NCI-H146 treated with DMSO at 0.1 percent for 48 hours (cell line): ENCODE data around the gene PARP12.

ENCODE experiments used
- DNase-seq: peaks from one replicate; lab custom pipeline; 2025; ENCODE audit not compliant: unreplicated experiment; lab: John Stamatoyannopoulos, UW

The PARP12 gene

DNA sequence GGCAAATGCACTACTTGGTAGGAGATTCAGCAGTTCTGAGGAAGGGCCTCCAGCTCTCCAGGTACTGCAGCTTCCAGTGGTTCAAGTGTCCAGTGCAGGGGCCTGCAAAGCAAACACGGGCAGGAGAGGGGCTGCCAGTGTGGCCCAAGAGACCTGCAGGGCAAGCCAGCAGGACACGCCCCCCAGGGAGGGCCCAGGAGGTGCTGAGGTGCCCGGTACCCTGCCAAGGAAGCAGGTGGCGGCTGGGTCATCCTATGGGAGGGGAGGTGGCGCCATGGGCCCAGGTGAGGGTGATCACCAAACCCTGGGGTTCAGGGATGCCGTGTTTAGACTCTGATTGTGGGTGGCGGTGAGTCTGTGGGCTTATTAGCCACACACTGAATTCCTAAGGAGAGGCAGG lies 45.7 kb downstream of the PARP12 start:
- no peak for DNase-seq

DNA sequence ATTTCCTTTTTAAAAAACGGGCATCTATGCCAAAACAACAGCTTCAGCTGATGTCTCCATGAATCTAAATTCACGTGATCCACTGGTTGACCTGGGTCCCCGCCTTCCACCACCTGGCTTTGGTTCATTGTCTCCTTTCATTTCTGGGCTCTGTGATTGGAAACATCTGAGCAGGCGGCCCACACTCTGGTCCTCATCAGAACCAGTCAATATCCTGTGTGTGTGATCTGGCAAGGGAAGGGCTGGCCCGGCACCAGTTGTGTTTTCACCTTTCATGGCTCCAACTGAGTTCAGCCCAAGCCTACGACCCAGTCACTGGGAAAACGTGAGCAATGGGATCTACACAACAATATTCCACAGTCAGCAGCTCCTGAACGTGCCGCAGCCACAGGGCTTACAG lies 46.2 kb downstream of the PARP12 start:
- no peak for DNase-seq

DNA sequence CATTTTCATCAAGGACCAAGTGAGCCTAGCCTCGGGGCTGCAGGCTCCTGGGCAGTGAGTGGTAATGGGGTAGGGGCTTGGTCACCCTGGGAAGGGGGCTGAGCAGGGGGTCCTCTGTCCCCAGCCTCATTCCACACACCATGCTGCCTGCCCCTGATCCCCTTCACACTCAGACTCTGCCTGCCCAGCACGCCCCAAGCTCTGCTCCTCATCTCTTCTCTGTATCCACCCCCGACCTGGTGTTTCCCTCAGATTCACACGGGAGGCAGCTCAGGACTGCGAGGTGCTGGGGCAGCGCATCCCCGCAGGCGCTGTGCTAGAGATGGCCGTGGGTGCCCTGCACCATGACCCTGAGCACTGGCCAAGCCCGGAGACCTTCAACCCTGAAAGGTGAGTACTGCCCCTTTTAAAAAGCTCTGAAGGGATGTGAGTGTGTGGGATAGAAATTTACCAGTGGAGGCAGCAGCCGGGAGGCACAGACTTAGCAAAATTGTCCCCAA lies 47.2 kb downstream of the PARP12 start:
- DNase-seq: no peak

DNA sequence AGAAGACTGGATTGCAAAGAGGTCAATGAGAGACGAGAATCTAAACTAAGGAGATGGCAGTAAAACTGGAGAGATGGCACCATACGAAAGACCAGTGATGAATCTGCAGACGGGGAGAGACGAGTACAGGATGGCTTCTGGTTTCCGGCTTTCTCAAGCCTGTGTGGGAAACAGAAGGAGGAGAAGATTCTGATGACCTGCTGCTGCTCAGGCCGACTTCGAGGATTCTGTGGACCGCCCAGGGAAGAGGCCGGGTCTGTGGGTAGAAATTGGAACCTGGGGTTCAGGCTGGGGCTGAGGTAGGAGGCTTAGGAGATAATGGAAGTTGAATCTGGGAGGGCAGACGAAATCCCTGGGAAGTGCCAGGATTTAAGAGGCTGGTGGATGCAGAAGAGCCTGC lies 48.6 kb downstream of the PARP12 start:
- no peak for DNase-seq

DNA sequence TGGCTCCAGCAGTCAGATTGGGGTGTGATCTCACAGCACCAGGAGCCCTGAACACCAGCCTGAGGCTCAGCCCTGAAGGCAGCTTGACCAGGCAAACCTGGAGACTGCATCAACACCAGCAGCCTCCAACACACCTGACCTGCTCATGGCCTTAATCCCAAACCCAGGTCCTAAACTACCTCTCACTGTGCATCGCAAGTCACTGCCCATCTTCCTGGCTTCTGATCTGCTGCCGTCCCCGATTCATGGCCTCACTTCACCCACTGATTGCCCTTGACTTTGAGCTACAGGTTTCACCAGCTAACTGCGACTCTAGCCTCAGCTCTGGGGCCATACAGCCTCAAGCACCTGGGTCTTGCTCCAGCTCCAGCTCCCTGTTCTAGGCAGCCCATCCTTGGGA lies 49.1 kb downstream of the PARP12 start:
- DNase-seq: no peak

DNA sequence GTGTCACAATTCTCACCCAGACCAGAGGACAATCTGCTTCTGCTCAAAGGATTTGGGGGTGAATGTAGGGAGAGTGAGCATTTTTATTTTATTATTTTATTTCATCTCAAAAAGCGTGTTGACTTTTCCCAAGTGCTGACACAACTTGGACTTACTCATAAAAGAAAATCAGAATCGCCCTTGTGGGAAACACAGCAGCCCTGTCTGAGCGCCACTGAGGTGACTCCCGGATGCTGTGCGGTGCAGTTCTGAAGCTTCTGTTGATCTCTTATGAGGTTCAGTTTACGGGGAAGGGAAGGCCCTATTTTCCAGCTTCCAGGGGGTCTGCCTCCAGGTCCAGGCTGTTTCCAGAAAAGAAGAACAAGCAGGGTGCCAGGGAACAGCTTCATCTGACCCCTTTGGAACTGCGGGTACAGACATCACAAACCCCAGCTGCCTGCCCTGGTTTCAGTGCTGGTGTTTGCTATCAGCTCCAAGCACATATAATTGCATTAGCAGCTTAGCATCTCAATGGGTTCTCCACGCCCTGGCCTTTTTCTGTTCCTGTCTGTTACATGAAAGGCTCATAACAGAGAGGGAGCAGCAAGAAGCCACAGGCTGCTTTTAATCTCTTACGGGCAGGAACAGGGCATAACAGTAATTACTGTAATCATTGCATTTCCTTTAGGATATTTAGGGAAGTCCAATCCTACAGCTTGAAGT lies 52.4 kb downstream of the PARP12 start:
- no peak for DNase-seq

DNA sequence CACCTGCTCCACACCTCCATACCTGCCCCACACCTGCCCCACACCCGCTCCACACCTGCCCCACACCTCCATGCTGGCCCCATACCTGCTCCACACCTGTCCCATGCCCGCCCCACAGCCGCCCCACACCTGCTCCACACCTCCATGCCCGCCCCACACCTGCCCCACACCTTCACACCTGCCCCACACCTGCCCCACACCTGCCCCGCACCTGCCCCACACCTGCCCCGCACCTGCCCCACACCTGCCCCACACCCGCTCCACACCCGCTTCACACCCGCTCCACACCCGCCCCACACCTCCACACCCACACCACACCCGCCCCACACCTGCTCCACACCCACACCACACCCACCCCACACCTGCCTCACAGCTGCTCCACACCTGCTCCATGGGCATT lies 53.0 kb downstream of the PARP12 start:
- no peak for DNase-seq

DNA sequence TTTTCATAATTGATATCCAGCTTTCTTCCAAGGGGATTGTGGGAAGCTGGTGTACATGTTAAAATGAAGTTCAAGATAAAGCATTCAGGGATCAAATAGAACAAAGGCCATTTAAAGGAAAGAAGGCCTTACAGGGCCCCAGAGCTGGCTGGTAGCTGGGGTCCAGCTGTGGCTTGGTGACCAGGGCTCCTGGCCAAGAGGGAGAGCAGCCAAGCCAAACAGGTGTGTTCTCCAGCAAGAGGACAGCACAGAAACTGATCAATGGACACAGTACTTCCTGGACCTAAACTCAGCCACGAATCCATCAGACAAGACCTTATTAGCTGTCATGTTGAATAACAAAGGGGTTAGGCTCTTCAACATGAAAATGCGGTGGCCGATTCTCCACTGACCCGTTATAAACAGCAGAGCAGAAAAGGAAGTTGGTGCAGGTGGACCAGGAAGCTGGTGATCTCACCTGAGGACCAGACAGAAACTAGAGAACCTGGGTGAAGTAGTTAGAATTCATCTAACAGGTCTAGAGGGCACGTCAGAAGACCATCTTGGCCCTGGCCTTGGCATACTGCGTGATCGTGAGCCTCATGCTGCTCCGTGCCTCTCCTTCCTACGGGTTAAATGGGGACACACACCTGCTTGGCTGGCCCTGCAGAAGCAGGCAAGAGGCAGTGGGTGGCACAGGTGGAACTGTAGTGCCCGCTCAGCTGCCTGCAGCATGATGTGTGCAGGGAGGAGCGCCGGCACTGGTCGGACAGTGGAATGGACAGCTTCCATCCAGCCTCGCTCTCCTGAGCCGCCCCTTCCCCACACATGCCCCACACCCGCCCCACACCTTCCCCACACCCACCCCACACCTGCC lies 53.8 kb downstream of the PARP12 start:
- DNase-seq: no peak

DNA sequence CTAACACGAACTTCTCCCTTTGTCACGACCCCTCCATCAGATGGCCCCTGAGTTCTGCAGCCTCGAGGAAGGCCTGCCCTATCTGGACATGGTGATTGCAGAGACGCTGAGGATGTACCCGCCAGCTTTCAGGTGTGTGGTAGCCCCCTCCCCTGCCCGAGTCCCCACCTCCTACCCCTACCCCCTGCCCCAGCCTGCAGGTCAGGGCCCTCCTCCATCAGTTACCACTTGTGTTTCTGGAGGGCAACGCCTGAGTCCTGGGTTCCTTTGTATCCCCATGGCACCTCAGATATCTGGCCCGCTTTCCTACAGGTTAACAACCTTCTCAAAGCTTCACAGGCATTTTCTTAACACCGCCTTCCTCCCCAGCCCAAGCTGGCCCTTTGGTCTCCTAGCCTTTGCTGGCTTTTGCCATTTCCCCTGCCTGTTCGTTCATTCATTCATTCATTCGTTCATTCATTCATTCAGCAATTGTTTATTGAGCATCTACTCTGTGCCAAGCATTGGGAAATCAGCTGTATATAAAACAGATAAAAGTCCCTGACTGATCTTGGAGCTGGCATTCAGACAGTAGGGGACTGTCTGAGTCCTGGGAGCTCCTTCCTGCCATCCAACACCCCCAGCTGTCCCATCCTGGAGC lies 55.6 kb downstream of the PARP12 start:
- no peak for DNase-seq

DNA sequence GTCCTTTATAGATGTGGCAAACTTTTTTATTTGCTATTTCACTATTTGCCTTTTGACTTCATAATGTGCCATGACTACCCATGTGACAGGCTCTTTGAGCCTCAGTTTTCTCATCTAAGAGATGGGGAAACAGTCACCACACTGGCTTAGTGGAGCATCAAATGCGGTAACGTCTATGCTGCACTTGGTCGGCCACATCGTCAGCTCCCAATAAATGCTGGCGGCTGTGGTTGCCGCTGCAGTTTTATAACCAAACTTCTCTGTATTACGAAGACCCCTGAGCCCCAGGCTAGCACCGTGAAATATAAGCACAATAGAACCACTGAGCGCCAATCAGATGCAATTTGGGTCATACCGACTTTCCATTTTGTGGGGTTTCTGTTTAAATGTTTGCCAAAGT lies 56.2 kb downstream of the PARP12 start:
- DNase-seq: no peak

DNA sequence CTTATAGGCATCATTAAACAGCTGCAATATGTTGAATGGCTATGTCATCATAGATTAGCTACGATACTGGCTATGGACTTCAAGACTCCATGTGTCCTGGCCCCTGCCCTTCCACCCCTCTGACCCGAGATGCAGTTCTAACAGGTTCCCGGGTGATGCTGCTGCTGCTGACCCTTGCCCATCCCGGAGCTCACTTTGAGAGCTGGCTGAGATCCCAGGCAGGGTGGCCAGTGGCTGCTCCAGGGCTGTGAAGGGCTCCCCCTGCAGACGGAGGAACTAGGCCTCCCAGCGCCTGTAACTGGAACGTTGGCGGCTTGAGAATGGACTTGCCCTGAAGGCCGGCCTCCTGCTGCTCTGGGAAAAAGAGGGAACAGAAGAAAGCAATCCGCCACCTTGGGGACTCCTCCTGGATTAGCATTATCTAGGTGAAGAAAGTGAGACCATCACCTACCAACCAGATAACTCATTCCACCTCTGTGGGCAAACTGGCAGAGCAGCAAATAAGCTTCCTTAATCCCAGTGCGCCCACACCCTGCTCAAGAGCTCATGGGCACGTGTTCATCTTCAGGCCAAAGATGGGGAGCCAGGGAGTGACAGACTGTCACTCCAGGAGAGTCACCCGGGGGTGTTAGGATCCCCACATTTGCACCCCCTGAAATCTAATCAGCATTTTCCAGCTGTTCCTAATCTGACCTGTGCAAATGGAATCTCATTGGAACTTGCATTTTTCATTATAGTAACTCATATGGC lies 56.8 kb downstream of the PARP12 start:
- no peak for DNase-seq

DNA sequence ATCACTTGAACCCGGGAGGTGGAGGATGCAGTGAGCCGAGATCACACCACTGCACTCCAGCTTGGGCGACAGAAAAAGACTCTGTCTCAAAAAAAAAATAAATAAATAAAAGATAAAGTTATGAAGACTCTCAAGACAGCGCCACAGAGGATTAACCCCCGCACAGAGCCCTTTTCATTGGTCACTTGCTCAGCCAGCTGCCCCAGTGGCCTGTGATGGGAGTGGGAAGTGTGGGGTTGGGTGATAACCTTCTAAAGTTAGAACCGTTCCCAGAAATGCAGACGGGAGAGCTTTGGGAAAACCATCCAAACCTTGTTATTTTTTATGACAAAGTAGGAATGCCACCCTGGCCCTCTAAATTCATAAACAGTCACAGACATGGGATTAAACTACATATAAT lies 57.4 kb downstream of the PARP12 start:
- DNase-seq: no peak

DNA sequence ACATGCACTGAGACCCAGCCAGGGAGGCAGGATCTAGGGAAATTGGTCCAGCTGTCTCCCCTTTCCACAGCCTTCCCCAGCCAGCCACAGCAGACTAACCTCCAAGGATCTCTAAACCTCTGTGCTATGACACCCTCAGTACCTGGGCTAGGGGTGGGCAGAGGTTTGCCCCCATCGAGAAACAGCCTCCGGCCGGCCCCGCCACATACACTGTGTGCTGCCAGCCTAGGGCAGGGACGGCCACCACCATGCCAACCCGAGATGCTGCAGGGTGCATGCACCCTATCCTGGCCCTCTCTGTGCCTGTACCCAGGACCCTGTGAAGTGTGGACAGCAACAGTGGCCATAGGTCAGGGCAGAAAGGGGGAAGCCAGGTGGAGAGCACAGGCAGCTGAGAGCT lies 58.1 kb downstream of the PARP12 start:
- DNase-seq: no peak

DNA sequence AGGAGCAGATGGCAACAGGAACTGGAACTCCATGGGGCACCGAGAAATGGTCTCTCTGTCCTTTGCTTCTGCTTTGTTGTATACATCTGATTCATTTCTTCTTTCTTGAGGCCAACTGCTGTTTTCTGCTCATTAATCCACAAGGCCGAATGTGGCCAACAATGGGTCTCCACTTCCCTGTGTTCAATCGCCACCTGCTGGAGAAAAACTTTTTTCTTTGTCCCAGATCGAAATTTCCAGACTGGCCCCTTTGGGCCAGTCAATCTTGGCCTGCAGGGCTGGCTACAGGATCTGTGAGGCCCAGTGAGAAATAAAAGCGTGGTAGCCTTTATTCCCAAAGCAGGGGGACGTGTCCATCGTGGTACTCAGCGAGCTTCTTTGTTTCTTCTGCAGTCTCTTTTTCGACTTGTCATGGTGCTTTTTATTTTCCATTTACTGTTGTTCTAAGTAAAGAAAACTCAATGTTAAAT lies 58.8 kb downstream of the PARP12 start:
- no peak for DNase-seq

DNA sequence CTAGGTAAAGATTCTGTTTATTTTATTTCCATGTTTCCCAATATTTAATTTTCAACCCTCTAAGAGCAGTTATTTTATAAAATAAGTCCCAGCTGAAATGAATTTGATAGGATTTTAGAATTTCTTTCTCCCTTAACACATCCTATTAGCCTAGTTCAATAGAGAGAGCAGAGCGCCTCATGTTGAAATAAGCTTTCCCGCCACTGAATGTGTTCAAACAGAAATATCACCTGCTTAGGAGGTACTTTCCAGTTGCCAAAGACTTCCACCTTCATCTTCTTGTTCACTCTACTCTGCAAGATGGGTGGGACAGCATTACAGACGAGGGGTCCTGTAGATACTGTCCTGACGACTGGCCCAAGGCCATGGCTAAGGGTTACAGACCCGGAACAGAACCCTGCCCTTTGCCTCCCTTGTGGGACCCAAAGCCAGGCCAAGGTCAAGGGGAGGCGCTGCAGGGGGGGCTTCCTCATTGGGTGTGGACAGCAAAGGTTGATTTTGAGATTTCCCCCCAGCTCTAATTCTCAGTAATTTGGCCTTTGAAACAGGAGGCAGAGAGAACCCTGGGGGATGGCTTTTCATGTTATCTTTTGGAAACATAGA lies 62.0 kb downstream of the PARP12 start:
- DNase-seq: no peak

DNA sequence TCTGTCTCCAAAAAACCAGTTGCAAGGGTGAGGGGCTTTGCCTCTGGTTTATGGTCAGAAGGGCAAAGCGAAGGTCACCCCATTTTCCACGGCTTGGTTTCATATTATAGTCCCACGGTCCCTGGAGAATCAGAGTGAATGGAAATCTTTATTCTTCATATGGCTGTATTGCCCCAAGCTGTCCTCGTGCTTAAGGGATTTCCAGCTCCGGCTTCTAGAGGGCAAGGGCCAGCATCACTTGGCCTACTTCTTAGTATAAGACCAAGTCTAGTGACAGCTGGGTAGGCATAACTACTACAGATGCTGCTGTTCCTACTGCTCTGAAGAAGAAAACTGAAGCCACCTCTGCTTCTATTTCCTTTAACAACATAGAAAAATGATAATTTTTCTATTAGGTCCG lies 63.2 kb downstream of the PARP12 start:
- DNase-seq: no peak

DNA sequence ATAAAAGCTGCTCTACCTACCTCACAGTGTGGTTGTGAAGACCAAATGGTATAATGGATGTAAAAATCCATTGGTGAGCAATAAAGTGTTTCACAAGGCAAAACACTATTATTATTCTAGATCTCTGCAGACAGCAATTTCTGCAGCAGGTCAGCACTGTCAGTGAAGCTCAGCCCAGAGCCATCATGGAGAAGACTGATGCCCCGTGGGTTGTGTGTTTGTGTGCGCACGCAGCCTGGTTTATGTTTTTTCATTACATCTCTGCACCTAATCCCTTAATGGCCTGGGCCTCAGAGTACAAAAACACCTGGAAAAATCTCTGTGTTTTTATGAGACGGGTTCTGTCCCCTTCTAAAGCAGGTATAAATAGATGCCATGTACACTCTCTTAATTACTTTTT lies 64.2 kb downstream of the PARP12 start:
- DNase-seq: no peak

DNA sequence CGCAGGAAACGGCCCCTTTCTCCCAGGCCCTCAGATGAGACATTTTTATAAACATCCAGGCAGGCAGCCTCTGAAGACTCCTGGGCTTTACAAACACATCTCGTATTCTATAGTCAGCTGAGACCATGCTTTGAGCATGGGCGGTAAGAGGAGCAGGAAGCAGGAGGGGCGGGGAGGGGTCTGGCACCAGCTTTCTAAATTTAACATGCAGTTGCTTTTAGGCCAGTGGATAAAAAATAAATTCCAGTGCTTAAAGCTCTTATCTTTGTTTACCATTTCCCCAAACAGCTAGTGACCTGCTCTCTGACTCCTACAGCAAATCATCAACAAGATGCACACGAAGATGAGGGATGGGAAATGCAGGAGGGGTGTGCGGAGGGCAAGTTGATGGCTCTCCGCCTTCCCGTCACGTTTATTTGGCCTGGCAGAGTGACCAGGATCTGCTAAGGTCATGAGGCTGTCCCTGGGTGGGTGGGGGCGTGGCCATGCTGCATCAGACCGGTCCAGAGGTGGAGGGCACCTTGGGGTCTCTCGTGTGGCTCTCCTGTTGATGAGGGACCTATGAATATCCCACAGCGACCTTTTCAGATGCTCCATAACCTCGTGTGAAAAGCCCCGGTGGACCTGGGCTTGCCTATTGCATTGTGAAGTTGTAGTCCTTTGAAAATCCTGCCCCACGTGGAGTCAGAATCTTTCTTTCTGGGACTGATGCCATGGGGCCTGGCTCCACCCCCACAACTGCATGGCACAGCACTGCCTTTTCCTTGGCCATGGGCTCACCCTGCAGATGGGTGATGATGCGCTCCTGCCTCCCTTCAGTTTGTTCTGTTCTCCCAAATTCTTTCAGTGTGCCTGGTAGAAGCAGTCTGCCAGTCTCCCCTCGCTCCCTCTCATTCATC lies 67.5 kb downstream of the PARP12 start:
- no peak for DNase-seq

DNA sequence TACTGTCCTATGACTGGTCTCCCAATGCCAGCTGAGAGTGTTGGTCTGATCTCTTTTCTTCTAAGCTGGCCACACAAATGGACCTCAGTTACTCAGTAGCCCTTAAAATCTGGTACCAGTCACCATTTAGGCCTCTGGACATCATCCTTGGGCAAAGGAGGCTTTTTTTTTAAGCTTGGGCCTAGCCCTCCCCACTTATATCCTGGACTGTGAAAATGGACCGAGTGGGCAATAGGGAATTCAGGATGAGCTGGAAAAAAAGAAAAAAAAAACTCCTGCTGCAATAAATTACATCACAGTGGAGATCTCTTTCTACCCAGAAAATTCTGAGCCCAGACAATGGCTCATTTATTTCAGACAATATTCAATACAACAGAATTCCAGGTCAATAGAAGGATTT lies 68.4 kb downstream of the PARP12 start:
- DNase-seq: no peak

DNA sequence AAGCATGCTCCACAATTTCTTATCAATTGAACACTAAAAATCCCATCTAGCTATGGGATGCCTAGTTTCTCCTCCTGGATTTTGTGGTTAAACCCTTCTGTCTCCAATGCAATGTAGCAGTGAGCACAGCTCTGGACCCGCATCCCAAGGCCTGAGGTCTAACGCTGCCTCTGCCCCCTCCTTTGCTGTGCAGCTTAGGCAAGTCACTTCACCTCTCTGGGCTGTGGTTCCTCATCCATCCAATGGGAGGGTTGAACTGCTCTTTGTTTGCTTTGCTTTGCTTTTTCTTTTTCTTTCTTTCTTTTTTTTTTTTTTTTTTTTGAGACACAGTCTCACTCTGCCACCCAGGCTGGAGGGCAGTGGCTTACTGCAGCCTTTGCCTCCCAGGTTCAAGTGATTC lies 69.2 kb downstream of the PARP12 start:
- DNase-seq: no peak
